HG03575 (cell line): Measurements from ENCODE around the gene FAAP24.
"Not testable (repeated sequence)": the region's sequence is repeated elsewhere in the genome, so short reads cannot be mapped to it uniquely, and the experiment has no call there.

ENCODE experiments used
- ATAC-seq: cut with Tn5 transposase; IDR thresholded peaks from one replicate; pipeline ENCODE4 v1.9.1; 2021; ENCODE audit not compliant: unreplicated experiment, insufficient number of reproducible peaks, low FRiP score; ENCODE audit errors: extremely low read depth

Gene FAAP24

GRCh38 chr19:32997061-32997464, 25.0 kb downstream of the FAAP24 start:
- ATAC-seq, result not testable (repeated sequence)

GRCh38 chr19:32997716-32998355, 25.8 kb downstream of the FAAP24 start:
- ATAC-seq, result no peak

GRCh38 chr19:32998722-32999121, 26.7 kb downstream of the FAAP24 start:
- ATAC-seq, result no peak

- no peak for ATAC-seq
Measured at GRCh38 chr19:33000510-33000909, 28.5 kb downstream of the FAAP24 start.

GRCh38 chr19:33000910-33001309, 28.9 kb downstream of the FAAP24 start:
- ATAC-seq, result no peak

- ATAC-seq, result not testable (repeated sequence)
Measured at GRCh38 chr19:33002126-33002865, 30.3 kb downstream of the FAAP24 start.

- ATAC-seq, result not testable (repeated sequence)
Measured at GRCh38 chr19:33003424-33004024, 31.5 kb downstream of the FAAP24 start.

GRCh38 chr19:33005440-33005839, 33.4 kb downstream of the FAAP24 start:
- ATAC-seq, result no peak

- ATAC-seq, result no peak
Measured at GRCh38 chr19:33008738-33009137, 36.7 kb downstream of the FAAP24 start.

- ATAC-seq, result not testable (repeated sequence)
Measured at GRCh38 chr19:33010891-33011290, 38.8 kb downstream of the FAAP24 start.

GRCh38 chr19:33022472-33023116, 50.6 kb downstream of the FAAP24 start:
- ATAC-seq, result no peak

GRCh38 chr19:33024398-33024797, 52.4 kb downstream of the FAAP24 start:
- no peak for ATAC-seq

- not testable (repeated sequence) for ATAC-seq
Measured at GRCh38 chr19:33025468-33026238, 53.6 kb downstream of the FAAP24 start.

GRCh38 chr19:33026602-33027001, 54.6 kb downstream of the FAAP24 start:
- ATAC-seq, result not testable (repeated sequence)
